8988T (cell line): ENCODE measurements around the gene FGF2.
"Not testable (repeated sequence)": the region's sequence is repeated elsewhere in the genome, so short reads cannot be mapped to it uniquely, and the experiment has no call there.

Experiments used
- DNase-seq: peaks from one replicate; pipeline ENCODE4 v3.0.0; 2011

FGF2 gene

GRCh38 chr4:122826553-122827257, at the start of gene FGF2:
TSS of gene FGF2 (plus strand) at chr4:122826831. CDS start at chr4:122827175, 344 bp downstream.
- no peak for DNase-seq

GRCh38 chr4:122776916-122777315, 49.7 kb upstream of the FGF2 start:
- DNase-seq: no peak

- DNase-seq: no peak
These were observed 48.6 kb upstream of the FGF2 start for GRCh38 chr4:122777846-122778673.

GRCh38 chr4:122781486-122781885, 45.1 kb upstream of the FGF2 start:
- no peak for DNase-seq

- DNase-seq: peak; percentile 40
These were observed 43.1 kb upstream of the FGF2 start for GRCh38 chr4:122783301-122784215.

- no peak for DNase-seq
These were observed 42.4 kb upstream of the FGF2 start for GRCh38 chr4:122784261-122784660.

- no peak for DNase-seq
These were observed 41.5 kb upstream of the FGF2 start for GRCh38 chr4:122785099-122785498.

- not testable (repeated sequence) for DNase-seq
These were observed 40.3 kb upstream of the FGF2 start for GRCh38 chr4:122786296-122786695.

- not testable (repeated sequence) for DNase-seq
These were observed 39.7 kb upstream of the FGF2 start for GRCh38 chr4:122786920-122787319.

GRCh38 chr4:122787940-122788339, 38.7 kb upstream of the FGF2 start:
- DNase-seq: no peak

- no peak for DNase-seq
These were observed 37.7 kb upstream of the FGF2 start for GRCh38 chr4:122788935-122789334.

GRCh38 chr4:122793811-122794210, 32.8 kb upstream of the FGF2 start:
- no peak for DNase-seq

- DNase-seq: no peak
These were observed 29.7 kb upstream of the FGF2 start for GRCh38 chr4:122796801-122797404.

- DNase-seq: no peak
These were observed 29.1 kb upstream of the FGF2 start for GRCh38 chr4:122797405-122798094.

GRCh38 chr4:122798101-122798500, 28.5 kb upstream of the FGF2 start:
- no peak for DNase-seq

- no peak for DNase-seq
These were observed 27.7 kb upstream of the FGF2 start for GRCh38 chr4:122798917-122799316.

- no peak for DNase-seq
These were observed 22.8 kb upstream of the FGF2 start for GRCh38 chr4:122803788-122804208.

GRCh38 chr4:122806981-122807679, 19.5 kb upstream of the FGF2 start:
- DNase-seq: no peak

- no peak for DNase-seq
These were observed 16.0 kb upstream of the FGF2 start for GRCh38 chr4:122810669-122811068.

GRCh38 chr4:122811781-122812180, 14.8 kb upstream of the FGF2 start:
- not testable (repeated sequence) for DNase-seq

- DNase-seq: not testable (repeated sequence)
These were observed 13.8 kb upstream of the FGF2 start for GRCh38 chr4:122812823-122813222.
